GM19238 (cell line): ENCODE results near the gene WDR38.
"Not testable (repeated sequence)": the region's sequence is repeated elsewhere in the genome, so short reads cannot be mapped to it uniquely, and the experiment has no call there.

Experiments
- DNase-seq: peaks from one replicate; pipeline ENCODE4 v3.0.0; 2011; ENCODE audit warnings: low spot score; ENCODE audit not compliant: insufficient read length

Gene WDR38

DNA sequence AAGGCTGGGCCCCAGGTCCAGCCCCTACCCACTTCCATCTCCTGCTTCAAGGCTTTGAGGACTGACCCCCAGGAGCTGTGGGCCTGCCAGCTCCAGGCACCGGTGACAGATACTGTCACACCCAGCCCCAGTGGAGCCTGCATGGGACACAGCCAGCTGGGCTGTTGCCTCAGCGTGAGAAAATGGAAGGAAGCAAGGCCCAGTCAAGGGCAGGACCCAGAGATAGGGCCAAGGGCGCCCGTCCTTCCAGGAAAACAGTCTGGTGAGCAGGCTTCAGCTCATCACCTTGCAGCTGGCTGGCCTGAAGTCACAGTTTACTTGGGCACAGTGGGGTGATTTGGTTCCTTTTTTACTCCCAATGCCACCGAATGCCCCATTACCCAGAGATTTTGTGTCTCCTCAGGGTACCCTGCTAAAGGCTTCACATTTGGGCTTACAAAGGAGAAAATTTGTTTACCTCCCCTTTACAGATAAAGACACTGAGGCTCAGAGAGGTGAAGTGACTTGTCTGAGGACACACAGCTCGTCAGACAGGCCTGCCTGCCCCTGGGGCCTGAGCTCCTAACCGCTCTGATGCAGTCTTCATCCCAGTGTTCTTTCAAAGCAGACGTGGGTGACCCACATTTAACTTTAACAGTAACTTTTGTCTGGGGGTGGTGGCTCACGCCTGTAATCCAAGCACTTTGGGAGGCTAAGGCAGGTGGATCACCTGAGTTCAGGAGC is 21.5 kb upstream of the WDR38 start:
- DNase-seq = no peak

- no peak for DNase-seq
These were observed 18.7 kb upstream of the WDR38 start for GRCh38 chr9:124834591-124834990.

DNA sequence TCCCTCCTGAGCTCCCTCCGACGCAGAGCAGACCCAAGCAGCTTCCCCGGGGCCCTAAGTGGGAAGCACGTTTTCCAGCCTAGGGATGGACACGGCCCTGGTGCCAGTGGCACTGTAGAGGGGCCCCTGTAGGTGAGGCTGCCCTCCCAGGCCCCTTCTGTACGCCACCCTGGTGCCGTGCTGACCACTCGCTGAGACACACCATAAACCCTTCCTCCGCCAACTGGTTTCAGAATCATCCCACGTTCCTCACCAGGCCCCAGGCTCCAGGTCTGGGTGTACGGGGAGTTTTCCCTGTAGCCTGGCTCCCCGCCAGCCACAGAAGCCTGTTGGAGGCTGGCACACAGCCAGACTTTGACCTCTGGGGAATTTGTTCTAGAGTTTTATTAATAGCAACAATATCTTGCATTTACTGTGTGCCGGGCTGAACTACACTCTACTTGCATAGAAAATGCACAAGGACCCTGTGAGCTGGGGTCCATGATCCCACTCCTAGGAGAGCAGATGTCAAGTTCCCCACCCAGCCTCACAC is 18.2 kb upstream of the WDR38 start:
- no peak for DNase-seq

- not testable (repeated sequence) for DNase-seq
These were observed 15.1 kb upstream of the WDR38 start for GRCh38 chr9:124838132-124838531.

DNA sequence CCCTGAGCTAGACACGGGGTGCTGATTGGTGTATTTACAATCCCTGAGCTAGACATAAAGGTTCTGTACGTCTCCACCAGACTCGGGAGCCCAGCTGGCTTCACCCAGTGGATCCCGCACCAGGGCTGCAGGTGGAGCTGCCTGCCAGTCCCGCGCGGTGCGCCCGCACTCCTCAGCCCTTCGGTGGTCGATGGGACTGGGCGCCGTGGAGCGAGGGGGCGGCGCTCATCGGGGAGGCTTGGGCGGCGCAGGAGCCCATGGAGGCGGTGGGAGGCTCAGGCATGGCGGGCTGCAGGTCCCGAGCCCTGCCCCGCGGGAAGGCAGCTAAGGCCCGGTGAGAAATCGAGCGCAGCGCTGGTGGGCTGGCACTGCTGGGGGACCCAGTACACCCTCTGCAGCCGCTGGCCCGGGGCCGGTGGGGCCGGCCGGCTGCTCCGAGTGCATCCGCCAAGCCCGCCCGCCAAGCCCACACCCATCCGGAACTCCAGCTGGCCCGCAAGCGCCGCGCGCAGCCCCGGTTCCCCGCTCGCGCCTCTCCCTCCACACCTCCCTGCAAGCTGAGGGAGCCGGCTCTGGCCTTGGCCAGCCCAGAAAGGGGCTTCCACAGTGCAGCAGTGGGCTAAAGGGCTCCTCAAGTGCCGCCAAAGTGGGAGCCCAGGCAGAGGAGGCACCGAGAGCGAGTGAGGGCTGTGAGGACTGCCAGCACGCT is 14.5 kb upstream of the WDR38 start:
- DNase-seq = not testable (repeated sequence)

GRCh38 chr9:124839612-124840299 is 13.5 kb upstream of the WDR38 start:
- no peak for DNase-seq

GRCh38 chr9:124840300-124840833 is 12.9 kb upstream of the WDR38 start:
- no peak for DNase-seq

DNA sequence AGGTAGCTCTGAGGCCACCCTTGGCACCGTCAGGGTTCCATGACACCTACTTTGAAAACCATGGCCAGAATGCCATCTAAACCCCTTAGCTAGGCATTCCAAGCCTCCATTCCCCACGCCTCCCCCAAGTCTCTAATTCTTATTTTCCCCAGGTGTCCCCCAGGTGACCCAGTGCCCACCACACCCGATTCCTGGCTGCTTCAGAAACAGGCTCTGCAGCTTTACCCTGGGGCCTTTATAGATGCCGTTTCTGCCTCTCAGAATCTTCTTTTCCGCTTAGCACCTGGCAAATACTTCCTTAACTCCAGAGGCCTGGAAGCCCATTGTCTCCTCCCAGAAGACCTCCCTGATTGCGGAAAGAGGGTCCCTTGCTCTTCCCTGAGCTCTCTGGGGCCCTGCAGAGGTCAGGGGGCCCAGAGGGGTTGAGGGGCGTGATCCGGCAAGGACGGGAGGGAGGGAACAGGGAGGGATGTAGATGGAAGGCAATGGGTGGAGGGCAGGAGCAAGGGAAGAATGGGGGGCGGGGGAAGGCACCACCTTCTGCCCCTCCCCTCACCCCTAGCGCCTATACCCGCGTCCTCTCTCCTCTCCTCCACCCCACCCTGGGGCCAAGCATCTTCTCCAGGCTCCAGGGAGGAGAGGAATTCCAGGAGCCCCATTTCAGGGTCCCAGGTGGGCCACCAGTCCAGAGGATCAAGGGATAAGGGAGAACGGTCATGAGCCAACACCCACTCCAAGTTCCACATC is 12.0 kb upstream of the WDR38 start:
- no peak for DNase-seq

DNA sequence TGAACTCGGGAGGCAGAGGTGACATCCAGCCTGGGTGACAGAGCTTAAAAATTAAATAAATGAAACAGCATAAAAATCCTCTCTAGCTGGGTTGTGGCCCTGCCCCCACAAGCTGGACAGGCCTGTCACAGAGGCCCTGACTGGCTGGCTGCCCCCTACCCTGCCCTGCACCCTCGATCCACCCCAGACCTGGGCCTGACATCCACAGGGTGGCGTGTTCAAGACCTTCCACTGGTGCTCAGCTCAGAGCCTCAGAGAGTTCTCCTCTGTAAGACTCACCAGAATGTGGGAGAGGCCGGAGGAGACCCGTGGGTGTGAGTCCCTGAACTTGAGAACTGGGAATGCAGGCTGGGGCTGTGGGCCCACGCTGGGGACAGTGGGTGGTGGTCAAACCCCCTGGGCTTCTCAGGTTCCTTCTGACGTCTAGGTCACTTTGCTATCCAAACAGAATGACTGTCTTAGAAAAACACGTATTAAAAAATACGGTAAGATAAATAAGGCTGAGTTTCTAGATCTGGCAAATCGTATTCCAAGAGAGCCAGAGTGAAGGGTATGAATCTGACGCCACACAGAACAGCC is 9.7 kb upstream of the WDR38 start:
- no peak for DNase-seq

- DNase-seq = no peak
These were observed 9.0 kb upstream of the WDR38 start for GRCh38 chr9:124844291-124844690.

- not testable (repeated sequence) for DNase-seq
These were observed 6.8 kb upstream of the WDR38 start for GRCh38 chr9:124846467-124846866.

- DNase-seq = no peak
These were observed 6.3 kb upstream of the WDR38 start for GRCh38 chr9:124846969-124847368.

DNA sequence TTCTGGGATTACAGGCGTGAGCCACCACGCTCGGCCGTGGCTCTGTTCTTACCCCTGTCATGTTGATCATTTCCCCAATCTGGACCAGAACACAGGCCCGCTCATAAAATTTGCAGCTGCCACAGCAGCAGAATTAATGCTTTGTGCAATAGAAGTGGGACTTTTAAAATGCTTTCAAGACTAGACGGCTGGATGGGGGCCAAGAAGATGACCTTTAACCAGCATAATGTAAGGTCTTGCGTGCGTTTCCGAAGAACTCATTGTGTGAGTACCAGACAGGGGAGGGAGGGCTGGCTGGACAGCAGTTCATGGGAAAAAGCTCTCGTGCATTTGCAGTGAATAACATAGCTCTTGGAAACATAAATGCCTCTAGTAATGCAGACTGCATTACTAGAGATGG is 3.5 kb upstream of the WDR38 start:
- DNase-seq = no peak

DNA sequence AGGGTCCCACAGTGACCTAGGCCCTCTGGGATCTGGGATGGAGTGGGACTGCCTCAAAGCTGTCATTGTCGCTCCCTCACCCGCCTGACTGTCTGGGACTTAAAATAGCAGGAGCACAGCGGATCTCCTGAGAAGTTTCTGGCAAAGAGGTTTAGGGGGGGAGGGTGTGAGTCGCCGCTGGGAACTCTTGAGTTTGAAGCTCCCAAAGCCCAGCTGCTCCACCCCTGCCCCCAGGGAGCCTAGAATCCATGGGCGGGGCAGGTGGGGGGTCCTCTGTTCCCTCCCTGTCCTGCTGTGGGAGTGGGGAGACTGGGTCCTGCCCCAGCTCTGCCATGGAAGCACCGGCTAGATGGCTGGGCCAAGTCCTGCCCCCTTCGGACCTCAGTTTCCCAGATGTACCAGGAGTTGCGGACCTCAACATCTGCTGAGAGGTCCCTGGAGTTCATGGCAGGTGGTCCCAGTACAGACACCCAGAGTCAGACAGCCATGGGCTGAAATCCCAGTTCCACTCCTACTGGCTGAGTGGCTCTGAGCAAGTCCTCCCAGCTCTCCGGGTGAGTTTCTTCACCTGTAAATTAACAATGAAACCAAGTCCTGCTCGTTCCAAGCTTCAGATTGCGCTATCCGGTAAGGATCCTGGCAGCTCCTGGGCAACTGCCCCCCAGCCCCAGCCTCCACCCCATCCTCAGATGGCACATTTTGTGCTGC is 985 bp upstream of the WDR38 start:
- DNase-seq = no peak

GRCh38 chr9:124853605-124854143 is 414 bp downstream of the WDR38 start:
- no peak for DNase-seq

GRCh38 chr9:124854161-124854560 is 901 bp downstream of the WDR38 start:
- no peak for DNase-seq

- DNase-seq = no peak
These were observed 1.6 kb downstream of the WDR38 start for GRCh38 chr9:124854822-124855221.

DNA sequence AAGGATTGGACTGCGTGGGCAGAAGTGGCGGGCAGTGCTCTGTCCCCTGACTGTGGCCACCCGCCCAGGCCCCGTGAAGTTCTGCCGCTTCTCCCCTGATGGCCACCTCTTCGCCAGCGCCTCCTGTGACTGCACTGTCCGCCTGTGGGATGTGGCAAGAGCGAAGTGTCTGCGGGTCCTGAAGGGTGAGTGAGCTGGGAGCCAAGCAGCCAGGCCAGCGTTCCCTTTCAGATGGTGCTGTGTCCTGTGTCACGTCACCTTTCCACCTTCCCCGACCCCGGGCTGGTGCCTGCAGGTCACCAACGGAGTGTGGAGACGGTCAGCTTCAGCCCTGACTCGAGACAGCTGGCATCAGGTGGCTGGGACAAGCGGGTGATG is 2.3 kb downstream of the WDR38 start:
- DNase-seq = no peak

DNA sequence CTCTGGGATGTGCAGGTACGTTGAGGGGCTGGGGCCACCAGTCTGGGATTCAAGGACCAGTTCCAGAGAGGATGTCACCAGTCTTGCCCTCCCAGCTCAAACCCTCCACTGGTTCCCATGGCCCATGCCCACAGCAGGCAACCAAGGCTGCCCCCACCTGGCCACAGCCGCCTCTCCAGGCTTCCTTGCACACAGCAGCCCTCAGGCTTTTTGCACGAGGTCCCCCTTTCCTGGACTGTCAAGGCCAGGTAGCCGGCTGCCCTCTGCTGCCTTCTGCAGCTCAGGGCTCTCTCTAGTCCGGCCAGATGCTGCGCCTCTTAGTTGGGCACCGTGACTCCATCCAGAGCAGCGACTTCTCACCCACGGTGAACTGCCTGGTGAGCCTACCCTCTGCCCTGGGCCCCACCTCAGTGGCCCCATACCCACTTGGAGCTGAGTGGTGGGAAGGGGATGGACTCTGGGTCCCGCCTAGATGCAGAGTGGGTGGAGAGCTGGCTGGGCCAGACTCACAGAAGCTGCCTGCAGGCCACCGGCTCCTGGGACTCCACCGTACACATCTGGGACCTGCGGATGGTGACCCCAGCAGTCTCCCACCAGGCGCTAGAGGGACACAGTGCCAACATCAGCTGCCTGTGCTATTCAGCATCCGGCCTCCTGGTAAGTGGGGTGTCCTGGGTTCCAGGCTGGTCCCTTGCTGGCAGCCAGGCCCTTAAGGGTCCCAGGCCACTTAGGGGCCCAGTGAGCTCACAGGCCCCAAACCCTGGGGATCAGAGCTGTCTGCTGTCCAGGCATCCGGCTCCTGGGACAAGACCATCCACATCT is 2.9 kb downstream of the WDR38 start:
- DNase-seq = no peak
